PFSK-1 (cell line): Measurements from ENCODE around the gene CLIC5.

Source experiments
- FOXP2 ChIP-seq: optimal IDR thresholded peaks from 2 replicates; pipeline ENCODE3; 2011; ENCODE audit warnings: borderline replicate concordance, control low read depth, inconsistent platforms; ENCODE audit not compliant: insufficient read depth; ENCODE audit errors: extremely low read length, extremely low read depth
- POLR2AphosphoS5 ChIP-seq: IDR thresholded peaks from 2 replicates; pipeline ENCODE4 v1.6.1; 2012; ENCODE audit warnings: low read depth, mild to moderate bottlenecking, control low read depth, low read length, moderate library complexity
- SIN3A ChIP-seq: IDR thresholded peaks from 2 replicates; pipeline ENCODE4 v1.6.1; 2012; ENCODE audit warnings: mild to moderate bottlenecking, low read length, moderate library complexity, borderline replicate concordance; ENCODE audit not compliant: insufficient read depth
- TAF1 ChIP-seq: IDR thresholded peaks from 2 replicates; pipeline ENCODE4 v1.6.1; 2012; ENCODE audit warnings: low read length, control low read depth, borderline replicate concordance; ENCODE audit not compliant: insufficient read depth
- TF ChIP-seq, protein P1 (sequence below), 2 experiments: IDR thresholded peaks; 2 replicates each; pipeline versions ENCODE4 v1.6.1 to v1.8.0; 2011 to 2012; ENCODE audit warnings: low read depth in 2 of 2, low read length in 2 of 2, control low read depth in 1 of 2, inconsistent platforms in 1 of 2, mild to moderate bottlenecking in 1 of 2, moderate library complexity in 1 of 2; ENCODE audit not compliant: insufficient read depth in 1 of 2

DNA sequence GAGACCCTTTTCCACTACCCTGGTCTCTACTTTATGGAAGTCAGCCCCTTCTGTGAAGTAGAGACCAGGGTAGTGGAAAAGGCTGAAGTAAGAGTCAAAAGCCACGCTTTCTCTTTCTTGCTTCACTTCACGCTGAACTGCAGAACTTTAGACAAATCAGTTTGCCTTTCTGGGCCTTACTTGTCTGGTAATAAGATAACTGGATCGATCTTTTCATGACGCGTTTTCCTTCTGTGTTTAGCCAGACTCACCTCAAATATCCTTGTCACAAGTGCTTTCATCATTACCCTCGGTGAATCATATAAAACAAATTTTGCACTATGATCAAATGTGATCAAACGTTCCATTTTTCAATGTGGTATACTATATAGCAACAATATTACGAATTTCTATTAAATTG is 170.7 kb downstream of the CLIC5 start:
- no peak for TF ChIP-seq SIN3A
- TF ChIP-seq POLR2AphosphoS5 = no peak
- TF ChIP-seq TAF1 = no peak
- TF ChIP-seq, protein P1, sequence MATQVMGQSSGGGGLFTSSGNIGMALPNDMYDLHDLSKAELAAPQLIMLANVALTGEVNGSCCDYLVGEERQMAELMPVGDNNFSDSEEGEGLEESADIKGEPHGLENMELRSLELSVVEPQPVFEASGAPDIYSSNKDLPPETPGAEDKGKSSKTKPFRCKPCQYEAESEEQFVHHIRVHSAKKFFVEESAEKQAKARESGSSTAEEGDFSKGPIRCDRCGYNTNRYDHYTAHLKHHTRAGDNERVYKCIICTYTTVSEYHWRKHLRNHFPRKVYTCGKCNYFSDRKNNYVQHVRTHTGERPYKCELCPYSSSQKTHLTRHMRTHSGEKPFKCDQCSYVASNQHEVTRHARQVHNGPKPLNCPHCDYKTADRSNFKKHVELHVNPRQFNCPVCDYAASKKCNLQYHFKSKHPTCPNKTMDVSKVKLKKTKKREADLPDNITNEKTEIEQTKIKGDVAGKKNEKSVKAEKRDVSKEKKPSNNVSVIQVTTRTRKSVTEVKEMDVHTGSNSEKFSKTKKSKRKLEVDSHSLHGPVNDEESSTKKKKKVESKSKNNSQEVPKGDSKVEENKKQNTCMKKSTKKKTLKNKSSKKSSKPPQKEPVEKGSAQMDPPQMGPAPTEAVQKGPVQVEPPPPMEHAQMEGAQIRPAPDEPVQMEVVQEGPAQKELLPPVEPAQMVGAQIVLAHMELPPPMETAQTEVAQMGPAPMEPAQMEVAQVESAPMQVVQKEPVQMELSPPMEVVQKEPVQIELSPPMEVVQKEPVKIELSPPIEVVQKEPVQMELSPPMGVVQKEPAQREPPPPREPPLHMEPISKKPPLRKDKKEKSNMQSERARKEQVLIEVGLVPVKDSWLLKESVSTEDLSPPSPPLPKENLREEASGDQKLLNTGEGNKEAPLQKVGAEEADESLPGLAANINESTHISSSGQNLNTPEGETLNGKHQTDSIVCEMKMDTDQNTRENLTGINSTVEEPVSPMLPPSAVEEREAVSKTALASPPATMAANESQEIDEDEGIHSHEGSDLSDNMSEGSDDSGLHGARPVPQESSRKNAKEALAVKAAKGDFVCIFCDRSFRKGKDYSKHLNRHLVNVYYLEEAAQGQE (IDR thresholded peaks at IDR 0.05; ENCODE audit: insufficient read depth in 1 of 2, low read depth in 2 of 2, low read length in 2 of 2) = no peak
- no peak for TF ChIP-seq FOXP2
